Measurements from ENCODE around the gene PGAP1.
"Not testable (repeated sequence)": the region's sequence is repeated elsewhere in the genome, so short reads cannot be mapped to it uniquely, and the experiment has no call there.

Gene PGAP1

DNA sequence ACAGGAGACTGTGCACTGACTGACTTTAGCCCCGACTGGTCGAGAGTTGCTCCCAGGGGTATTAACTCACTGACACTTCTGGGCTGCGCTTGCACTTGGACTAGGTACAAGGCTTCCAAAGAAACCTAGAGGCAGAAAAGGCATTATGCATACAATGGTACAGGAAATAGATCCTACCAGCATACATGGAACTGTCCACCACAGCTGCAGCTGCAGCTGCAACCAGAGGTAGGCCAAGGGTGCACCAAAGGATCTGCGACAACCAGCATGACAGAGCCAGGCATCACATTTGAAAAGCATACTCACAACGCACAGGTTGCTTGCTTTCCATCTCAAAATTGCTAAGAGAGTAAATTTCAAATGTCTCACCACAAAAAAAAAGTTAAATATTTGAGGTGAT lies 22.6 kb upstream of the PGAP1 start:
- no peak for DNase-seq

DNA sequence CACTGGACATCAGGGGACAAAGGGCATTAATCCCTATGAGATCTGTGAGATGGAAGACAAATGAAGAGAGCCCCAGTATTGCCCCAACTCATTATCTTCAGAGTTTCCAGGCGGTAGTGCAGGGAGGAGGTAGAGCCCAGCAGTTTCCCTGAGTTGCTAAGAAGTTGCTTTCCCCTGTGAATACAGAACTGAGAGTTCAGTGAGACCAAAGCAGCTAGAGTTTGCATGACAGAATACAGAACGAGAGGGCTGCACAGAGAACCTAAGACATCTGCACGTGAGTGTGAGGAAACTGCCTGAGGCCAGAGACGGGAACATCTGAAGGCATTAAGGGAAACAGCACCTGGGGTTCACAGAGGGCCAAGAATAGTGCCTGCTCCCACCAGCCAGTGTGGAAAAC lies 18.1 kb upstream of the PGAP1 start:
- no peak for DNase-seq

DNA sequence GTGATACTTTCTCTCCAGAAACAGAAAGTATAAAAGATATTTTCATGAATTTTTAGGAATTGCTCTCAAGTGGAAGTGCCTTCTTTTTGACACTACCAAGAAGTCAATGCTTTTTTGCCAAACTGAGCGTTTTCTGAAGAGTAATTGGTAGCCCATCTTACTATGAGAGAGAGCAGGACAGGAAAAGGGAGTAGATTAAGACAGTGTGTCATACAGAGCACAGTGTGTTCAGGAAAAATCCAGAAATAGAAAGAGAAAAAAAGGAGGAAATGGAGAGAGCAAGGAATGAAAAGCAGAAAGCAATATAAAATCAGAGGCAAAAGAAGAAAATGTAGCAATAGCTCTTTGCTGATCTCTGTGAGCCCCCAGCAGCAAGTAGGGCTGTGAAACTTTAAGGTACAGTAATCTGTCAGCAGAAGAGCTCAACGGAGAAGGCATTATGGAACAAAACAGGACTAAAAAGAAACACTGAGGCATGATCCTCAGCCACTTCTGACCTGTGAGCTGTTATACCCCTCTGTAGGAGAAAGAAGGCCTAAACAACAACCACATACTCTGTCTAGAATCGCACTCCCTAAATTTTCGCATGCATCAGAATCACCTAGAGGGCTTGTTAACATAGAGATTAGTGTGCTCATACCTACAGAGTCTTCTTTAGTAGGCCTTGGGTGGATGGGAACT lies 15.0 kb upstream of the PGAP1 start:
- DNase-seq, result no peak

DNA sequence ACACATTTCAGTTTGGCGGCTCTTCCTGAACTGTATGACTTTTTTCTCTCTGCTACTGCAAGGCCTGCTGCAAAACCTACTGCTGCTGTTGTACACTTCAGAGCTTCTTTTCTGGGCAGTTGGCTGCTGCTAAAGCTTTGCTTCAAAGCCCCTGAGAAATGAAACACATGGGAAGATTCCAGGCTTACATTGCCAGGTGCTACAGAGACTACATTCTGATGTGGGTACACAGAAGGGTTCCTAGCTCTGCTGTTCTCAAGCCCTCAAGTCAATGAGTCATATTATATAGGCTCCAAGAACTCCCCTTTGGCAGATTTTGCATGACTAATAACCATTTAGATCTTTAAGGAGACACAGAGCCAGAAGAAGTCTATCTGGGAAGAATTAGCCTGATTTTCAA lies 12.9 kb upstream of the PGAP1 start:
- no peak for DNase-seq

DNA sequence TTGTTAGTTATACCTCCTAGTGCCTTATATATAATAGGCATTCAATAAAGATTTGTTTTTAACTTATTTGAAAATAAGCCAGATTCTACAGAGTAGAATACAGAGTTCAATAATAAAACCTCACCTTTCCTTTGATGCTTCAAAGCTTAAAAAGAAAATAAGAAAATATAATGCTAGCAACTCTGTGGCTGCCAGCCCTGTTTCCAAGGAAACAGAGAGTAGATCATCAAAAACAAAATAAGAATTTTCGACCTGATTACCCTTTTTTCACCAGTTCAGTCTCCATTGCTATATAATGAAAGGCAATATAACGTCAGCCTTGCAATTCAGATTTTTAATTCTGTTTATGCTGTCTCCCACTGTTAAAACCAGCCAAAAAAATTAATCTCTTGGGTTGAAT lies 8.9 kb upstream of the PGAP1 start:
- peak in 1 of 2 donors; percentile 24 for DNase-seq

DNA sequence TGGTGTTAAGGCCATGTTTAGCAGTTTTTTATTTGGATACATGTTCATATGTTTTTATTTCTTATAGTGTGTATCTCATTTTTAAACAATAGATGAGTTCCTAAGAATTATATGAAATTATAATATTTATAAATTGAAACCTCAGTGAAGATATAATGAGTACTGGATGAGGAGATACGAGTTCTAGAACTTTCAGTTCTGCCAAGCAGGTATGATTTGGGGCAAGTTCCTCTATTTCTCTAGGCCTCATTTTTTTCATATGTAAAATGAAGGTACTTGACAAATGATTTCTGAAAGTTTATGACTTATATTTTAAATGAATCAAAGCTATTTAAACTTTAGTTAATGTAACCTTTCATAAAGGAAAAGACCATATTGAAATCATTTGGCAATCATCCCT lies 8.2 kb upstream of the PGAP1 start:
- no peak for DNase-seq

DNA sequence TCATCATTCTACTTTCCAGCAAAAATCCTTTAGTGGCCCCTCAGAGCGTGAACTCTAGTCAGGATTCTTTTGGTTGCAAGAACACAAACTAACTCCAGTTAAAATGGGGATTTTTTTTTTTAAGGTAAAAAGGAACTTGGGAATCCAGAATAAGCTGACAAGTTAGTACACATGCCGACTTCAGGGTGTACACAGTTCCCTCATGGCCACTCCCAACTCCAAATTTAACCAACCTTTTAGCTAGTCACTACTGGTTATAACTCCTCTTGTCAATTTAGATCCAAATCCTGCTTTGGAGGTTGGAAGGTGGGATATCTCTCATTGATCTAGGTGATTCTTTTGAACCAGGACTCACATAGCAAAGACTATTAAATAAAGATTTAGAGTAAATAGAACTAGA lies 5.0 kb upstream of the PGAP1 start:
- no peak for DNase-seq

DNA sequence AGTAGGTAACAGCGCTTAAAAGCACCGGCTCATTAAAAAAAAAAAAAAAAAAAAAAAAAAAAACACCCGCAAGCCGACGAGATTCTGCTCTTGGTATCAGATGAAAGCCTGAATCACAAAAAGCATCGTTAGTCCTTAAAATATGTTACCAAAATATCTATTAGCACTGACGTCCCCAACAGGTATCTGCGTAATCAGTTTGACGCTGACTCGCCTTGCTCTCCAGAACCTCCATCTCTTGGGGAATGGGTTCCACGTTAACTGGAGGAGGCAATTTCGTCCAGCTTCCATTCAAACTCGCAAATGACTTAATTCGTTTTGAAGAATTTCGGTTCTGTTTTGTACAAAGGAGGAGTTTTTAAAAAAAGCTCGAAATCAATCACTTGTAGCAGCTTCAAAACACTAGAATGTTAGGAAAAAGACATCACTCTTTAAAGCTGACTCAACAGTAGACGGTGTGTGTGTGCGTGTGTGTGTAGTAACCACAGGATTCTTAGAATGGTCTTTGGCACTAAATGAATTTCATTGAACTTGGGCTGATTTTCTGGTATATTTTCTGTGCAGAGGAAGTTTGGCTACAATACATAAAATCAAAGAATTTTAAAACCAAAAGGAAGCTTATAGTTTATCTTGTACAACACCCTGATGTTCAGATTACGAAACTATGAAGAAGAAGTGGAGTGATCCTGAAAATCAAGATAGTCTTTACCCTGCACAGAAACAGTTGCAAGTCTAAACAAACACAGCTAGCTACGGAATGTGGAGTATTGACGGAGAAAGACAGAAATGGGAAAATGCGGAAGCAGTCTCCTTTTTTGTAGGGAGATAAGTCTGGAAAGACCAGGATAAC lies 1.1 kb upstream of the PGAP1 start:
- peak; percentile 40 to 68 for DNase-seq

DNA sequence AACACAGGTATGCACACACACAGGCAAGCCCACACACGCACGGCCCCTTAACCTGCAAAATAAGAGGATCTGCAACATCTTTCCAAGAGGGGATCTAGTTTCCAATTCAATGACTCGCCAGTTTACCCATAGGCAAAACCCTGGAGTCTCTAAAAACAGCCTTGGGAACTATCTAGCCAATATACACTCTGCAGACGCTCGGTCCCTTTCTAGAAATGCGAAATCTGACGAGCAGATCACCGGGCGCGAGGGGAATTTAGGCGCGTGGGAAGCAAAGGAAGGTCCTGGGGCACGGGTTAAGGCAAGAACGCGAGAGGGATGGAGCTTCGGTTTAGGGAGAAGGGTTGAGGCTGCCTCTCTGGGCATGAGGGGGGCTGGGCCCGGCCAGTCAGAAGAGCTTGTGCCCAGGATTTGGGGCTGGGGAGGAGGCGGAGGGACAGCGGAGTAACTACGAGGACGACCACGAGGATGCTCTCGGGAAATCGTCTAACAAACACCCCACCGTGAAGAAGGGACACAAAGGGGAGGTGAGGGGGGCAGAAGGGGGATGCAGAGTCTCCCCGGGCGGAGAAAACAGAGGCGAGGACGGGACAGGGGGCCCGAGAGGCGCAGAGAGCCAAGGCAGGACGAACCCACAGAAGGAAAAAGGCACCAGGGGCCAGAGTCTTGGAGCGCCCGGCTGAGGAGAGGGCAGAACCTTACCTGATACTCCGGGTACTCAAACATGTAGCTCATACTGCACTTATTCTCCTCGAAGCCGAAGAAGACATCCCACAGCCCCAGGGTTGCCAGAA lies 542 bp downstream of the PGAP1 start:
- DNase-seq, result peak in 1 of 2 donors; percentile 16

DNA sequence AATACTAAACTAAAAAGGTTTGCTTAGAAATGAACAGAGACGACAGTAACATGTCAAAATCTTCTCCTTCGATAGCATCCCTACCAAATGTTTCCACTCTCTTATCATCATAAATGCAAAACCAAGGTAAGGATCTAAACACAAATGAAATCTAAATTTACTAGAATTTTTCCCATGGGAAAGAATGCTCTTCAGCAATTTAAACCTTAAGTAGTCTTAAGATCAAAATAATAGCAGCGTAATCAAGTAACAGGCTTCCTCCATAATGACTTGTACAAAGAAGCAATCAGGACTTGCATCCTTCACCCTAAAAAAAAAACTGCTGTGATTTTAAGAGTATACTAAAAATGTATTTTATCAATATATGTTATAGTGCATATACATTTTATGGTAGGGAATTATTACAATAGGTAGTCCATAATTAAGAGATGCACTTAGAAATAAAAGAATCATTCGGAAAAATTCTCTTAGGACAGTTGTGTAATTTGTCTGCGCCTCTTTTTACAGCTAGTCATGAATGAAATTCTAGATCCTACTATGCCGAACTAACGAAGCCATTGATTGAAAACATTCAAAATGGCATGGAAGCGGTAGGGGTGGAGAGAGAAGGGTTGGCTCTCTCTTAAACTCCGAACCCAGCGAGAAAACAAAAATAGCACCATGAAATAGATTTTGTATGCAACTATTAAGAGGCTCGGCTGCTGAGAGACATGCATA lies 1.3 kb downstream of the PGAP1 start:
- DNase-seq, result no peak

DNA sequence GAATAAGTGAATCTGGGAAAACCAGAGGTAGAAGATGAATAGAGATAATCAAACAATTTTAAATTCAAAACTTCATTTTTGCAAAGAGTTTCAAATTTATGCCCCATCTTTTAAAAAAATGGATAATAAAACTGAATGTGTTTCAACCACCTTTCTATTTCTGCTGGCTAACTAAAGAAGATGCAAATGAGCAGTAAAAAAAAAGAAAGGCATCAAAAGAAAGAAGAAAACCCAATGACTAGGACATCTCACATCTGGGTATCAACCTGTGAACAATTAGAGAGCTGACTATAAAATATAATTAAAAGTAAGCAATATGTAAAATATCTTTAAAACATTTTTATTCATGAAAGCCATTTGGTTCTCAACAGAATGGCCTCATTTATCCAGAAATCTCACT lies 2.5 kb downstream of the PGAP1 start:
- no peak for DNase-seq

DNA sequence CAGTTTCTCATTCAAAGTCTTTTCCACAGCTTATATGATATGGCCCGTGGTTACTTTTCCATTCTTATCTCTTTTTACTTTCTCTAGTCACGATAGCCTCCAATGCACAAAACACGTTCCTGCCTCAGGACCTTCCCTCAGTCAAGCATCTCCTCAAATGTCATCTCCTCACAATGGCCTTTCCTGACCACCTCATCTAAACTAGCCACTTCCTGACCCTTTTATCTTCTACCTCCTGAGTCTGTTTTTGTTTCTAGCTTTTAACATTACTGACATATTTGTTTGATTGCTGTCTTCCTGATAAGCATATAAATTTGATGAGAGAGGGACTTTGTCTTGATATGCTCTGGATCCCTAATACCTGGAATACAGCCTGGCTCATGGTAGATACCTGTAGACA lies 7.6 kb downstream of the PGAP1 start:
- no peak for DNase-seq

DNA sequence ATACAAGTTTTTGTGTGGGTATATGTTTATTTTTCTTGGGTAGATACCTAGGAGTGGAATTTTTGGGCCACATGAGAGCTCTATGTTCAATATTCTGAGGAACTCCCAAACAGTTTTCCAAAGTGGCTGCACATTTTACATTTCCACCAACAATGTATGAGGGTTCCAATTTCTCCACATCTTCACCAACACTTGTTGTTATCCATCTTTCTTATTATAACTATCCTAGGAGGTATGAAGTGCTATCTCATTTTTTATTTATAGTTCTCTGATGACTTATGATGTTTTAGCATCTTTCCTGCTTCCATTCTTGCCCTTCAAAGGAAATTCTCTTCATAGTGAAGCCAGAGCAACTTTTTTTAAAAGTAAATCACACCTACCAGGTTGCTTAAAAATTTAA lies 8.7 kb downstream of the PGAP1 start:
- no peak for DNase-seq

DNA sequence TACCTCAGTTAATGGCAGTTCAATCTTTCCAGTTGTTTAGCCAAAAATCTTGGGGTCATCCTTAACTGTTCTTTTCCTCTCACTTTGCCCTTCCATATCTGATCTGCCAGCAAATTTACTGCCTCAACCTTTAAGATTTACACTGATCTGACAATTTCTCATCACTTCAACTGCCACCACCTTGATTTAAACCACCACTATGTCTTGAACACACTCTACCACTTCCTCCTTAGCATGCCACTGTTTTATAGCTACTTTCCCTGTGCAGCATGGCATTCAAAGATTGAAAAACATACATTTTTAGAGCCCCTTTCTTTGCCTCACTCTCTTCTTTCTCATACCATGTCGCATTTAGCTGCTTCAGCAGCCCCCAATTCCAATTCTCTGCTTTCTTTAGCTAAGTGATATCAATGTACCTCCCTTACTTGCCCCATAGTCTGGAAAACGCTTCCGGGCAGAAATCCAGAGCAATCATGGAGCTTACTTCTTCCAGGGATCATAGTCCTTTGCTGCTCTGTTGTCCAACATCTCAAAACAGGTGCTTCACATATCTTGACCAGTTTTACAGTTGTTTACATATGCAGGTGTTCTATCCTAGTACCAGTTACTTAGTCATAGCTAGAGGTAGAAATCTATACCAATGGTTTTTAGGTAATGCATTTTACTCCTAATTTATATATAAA lies 10.9 kb downstream of the PGAP1 start:
- peak in 1 of 2 donors; percentile 21 for DNase-seq

DNA sequence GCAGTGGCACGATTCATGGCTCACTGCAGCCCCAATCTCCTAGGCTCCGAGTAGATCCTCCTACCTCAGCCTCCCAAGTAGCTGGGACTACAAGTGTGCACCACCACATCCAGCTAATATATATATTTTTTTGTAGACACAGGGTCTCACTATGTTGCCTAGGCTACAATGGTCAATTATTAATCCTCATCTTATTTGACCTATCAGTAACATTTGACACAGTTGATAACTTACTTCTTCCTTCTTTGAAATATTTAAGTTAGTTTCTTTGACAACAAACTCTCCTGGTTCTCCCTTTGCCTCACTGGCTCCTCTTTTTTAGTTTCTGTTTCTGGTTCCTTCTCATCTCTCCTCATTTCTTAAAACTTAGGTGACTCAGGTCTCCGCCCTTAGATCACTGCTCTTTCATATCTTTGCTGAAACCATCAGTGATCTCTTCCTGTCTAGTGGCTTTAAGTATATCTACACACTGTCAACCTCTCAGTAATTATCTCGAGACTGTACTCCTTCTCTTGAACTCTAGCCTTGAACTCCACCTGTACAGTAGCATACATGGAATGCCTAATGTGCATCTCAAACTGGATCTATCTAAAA lies 11.5 kb downstream of the PGAP1 start:
- peak in 1 of 2 donors; percentile 57 for DNase-seq

DNA sequence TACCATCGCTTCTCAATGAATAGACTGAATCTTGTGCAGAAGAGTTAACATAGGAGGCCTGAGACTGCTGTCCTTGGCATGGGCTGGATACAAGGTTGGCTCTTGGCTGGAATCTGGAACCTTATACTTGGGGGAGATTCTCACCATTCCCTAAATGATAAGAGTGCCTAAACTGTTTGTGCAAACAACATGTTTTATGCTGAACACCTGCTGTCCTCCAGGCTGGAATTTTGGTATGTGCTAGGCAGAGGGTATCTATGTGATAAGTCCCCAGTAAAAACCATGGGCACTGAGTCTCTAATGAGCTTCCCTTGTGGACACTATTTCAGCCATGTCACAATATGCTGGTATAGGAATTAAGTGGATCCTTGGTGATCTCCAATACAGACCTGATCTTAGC lies 12.8 kb downstream of the PGAP1 start:
- DNase-seq, result no peak

DNA sequence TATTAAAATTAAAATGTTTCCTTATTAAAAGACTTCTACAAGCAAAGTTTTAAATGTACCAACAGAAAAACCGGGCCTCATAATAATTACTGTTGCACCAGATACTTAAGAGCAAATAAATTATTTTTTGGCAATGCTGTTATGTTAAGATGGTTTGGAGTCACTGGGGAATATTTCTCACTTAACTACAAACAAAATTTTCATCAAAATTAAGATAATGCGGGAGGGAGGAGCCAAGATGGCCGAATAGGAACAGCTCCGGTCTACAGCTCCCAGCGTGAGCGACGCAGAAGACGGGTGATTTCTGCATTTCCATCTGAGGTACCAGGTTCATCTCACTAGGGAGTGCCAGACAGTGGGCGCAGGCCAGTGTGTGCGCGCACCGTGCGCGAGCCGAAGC lies 21.1 kb downstream of the PGAP1 start:
- DNase-seq, result not testable (repeated sequence)

DNA sequence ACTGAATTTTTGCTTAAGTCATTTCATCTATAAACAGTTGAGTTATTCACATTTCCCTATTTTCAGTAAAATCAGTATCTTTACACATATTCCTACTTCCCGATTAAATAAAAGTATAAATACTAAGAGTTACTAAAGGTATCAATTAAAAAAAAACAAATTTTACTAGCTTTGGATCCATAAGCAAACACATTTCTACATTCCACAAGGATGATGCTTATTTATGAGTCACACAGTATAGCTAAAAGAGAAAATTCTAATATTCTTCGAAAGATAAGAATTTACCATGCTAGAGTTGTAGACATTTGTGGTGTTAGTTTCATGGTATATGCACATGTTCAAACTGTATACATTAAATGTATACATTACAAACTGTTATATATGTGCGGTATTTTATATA lies 23.7 kb downstream of the PGAP1 start:
- DNase-seq, result no peak

DNA sequence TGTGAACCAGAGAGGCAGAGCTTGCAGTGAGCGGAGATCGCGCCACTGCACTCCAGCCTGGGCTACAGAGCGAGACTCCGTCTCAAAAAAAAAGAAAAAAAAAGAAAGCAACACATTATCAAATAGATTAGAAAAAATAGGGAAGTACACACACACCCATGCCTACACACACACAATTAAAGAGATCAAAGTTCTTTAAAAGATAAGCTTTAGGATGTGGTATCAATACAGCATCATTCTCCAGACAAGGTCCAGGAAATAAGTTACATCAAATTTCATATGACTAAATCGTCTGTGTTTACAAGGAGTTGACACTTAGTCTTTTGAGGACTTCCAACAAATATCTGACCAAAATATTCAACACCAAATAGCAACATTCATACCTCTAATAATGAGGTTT lies 25.7 kb downstream of the PGAP1 start:
- no peak for DNase-seq

DNA sequence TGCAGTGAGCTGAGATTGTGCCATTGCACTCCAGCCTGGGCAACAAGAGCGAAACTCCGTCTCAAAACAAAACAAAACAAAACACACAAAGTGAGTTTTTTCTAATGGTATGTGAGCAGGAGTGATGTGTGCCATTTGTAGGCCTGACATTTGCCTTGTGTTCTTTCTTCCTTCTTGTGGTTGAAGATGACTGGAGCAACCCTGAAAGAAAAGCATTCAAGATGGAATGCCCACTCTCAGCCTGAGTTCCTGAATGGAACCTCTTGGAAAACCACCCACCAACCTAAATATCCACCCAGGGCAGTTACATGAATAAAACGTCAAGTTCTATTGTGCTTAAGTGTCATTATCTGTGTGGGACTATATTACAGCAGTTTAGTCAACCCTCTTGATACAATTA lies 26.5 kb downstream of the PGAP1 start:
- DNase-seq, result no peak

DNA sequence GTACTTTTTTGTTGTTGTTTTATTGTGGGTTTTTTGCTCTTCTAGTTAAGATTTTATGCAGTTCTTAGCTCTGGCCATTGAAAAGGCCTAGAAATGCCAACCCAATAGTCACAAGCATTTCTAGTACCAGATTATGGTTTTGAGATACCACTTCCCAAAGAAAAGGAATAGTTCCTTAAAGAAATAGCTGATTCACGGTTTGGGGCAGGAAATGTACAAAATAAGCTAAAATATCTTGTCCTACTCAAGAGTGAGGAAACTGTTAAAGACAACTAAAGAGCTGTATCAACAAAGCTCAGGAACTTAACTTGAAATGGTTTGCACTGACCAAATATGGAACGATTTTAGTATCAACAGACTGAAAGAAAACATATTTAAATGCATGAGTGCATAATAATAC lies 35.4 kb downstream of the PGAP1 start:
- no peak for DNase-seq

DNA sequence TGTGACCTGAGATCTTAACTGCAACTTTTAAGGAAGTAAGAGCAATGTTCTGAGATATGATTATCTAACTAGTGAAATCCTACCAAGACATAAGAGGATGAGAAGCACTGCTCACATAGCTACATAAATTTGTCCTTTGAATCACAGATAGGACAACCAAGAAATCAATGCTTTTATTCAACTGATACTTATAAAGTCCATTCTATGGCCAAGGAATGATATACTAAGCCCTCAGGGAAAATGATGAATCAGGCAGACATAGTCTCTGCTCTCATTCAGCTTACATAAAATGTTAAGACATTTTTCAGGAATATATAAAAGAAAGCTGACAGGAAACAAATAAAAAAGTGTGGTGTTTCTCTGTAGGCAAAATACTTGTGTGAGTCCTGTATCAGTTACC lies 39.1 kb downstream of the PGAP1 start:
- DNase-seq, result no peak

All from CD4-positive, alpha-beta T cell treated with Interleukin-4 for 1 hour (primary cell).